AG09319 (cell line): ENCODE data around the gene SLC6A2.

Source experiments
- DNase-seq: peaks from one replicate; pipeline ENCODE4 v3.0.0-alpha.2; 2010; ENCODE audit warnings: low read depth; ENCODE audit errors: extremely low read depth
- TF ChIP-seq, protein P1 (sequence below): IDR thresholded peaks from 2 replicates; pipeline ENCODE4 v1.5.1; 2011; ENCODE audit warnings: low read depth, mild to moderate bottlenecking, inconsistent platforms, low read length, moderate library complexity

SLC6A2 gene

DNA sequence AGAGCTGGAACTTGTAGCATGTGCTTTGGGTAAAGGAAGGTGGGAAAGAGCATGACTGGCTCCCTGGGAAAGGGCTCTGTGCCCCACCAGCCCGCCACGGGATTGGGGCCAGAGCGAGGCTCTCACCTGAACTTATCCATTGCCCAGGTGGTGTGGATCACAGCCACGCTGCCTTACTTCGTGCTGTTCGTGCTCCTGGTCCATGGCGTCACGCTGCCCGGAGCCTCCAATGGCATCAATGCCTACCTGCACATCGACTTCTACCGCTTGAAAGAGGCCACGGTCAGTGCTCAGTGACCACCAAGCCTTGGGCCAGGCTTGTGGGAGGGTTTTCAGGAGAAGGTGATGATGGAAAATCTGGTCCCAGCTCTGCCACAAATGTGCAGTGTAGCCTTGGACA lies 36.0 kb downstream of the SLC6A2 start:
- TF ChIP-seq, protein P1, sequence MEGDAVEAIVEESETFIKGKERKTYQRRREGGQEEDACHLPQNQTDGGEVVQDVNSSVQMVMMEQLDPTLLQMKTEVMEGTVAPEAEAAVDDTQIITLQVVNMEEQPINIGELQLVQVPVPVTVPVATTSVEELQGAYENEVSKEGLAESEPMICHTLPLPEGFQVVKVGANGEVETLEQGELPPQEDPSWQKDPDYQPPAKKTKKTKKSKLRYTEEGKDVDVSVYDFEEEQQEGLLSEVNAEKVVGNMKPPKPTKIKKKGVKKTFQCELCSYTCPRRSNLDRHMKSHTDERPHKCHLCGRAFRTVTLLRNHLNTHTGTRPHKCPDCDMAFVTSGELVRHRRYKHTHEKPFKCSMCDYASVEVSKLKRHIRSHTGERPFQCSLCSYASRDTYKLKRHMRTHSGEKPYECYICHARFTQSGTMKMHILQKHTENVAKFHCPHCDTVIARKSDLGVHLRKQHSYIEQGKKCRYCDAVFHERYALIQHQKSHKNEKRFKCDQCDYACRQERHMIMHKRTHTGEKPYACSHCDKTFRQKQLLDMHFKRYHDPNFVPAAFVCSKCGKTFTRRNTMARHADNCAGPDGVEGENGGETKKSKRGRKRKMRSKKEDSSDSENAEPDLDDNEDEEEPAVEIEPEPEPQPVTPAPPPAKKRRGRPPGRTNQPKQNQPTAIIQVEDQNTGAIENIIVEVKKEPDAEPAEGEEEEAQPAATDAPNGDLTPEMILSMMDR = no peak

GRCh38 chr16:55695595-55695994 lies 39.8 kb downstream of the SLC6A2 start:
- DNase-seq = no peak
- TF ChIP-seq, protein P1 = no peak

More for the DNA sequence above, 36.0 kb downstream of the SLC6A2 start:
- DNase-seq = no peak

GRCh38 chr16:55697867-55698266 lies 42.1 kb downstream of the SLC6A2 start:
- TF ChIP-seq, protein P1 = no peak
- DNase-seq = no peak

- TF ChIP-seq, protein P1 = no peak
- DNase-seq = no peak
Observed at GRCh38 chr16:55698331-55698730, 42.5 kb downstream of the SLC6A2 start.

GRCh38 chr16:55698946-55699345 lies 43.2 kb downstream of the SLC6A2 start:
- TF ChIP-seq, protein P1 = no peak
- DNase-seq = no peak

GRCh38 chr16:55699616-55700015 lies 43.8 kb downstream of the SLC6A2 start:
- no peak for DNase-seq
- TF ChIP-seq, protein P1 = no peak

- DNase-seq = no peak
- TF ChIP-seq, protein P1 = no peak
Observed at GRCh38 chr16:55700067-55700466, 44.3 kb downstream of the SLC6A2 start.
